HG03571 (cell line): ENCODE measurements around the gene EPM2A.
A peak's percentile ranks its signal among the peaks of the same experiment; 100 is the strongest.

Experiments
- ATAC-seq: cut with Tn5 transposase; IDR thresholded peaks from one replicate; pipeline ENCODE4 v1.9.1; 2021; ENCODE audit not compliant: unreplicated experiment

The EPM2A gene

GRCh38 chr6:145681965-145682364 lies 53.4 kb downstream of the EPM2A start:
- ATAC-seq: no peak

- no peak for ATAC-seq
These were observed 61.8 kb downstream of the EPM2A start for GRCh38 chr6:145673504-145673903.

- ATAC-seq: no peak
These were observed 65.0 kb downstream of the EPM2A start for GRCh38 chr6:145670311-145670710.

- no peak for ATAC-seq
These were observed 65.7 kb downstream of the EPM2A start for GRCh38 chr6:145669627-145670034.

GRCh38 chr6:145668844-145669243 lies 66.5 kb downstream of the EPM2A start:
- ATAC-seq: no peak

GRCh38 chr6:145660676-145661075 lies 74.6 kb downstream of the EPM2A start:
- ATAC-seq: no peak

GRCh38 chr6:145656128-145656527 lies 79.2 kb downstream of the EPM2A start:
- ATAC-seq: no peak

- ATAC-seq: no peak
These were observed 82.7 kb downstream of the EPM2A start for GRCh38 chr6:145652572-145652971.

- ATAC-seq: no peak
These were observed 83.3 kb downstream of the EPM2A start for GRCh38 chr6:145651988-145652387.

GRCh38 chr6:145648149-145648548 lies 87.2 kb downstream of the EPM2A start:
- no peak for ATAC-seq

GRCh38 chr6:145647602-145648001 lies 87.7 kb downstream of the EPM2A start:
- ATAC-seq: no peak

GRCh38 chr6:145643760-145644159 lies 91.6 kb downstream of the EPM2A start:
- ATAC-seq: no peak

GRCh38 chr6:145633981-145634627 lies 101.2 kb downstream of the EPM2A start:
- peak; percentile 86 for ATAC-seq

GRCh38 chr6:145632971-145633370 lies 102.3 kb downstream of the EPM2A start:
- ATAC-seq: no peak

GRCh38 chr6:145631374-145631773 lies 103.9 kb downstream of the EPM2A start:
- no peak for ATAC-seq

- no peak for ATAC-seq
These were observed 104.7 kb downstream of the EPM2A start for GRCh38 chr6:145630598-145630997.

GRCh38 chr6:145629478-145629877 lies 105.8 kb downstream of the EPM2A start:
- no peak for ATAC-seq

GRCh38 chr6:145627451-145627850 lies 107.9 kb downstream of the EPM2A start:
- no peak for ATAC-seq

GRCh38 chr6:145626857-145627256 lies 108.5 kb downstream of the EPM2A start:
- no peak for ATAC-seq

- ATAC-seq: no peak
These were observed 112.1 kb downstream of the EPM2A start for GRCh38 chr6:145623231-145623630.

- no peak for ATAC-seq
These were observed 113.5 kb downstream of the EPM2A start for GRCh38 chr6:145621776-145622175.

- no peak for ATAC-seq
These were observed 115.2 kb downstream of the EPM2A start for GRCh38 chr6:145620088-145620487.

GRCh38 chr6:145609521-145609920 lies 125.8 kb downstream of the EPM2A start:
- no peak for ATAC-seq
